ENCODE results near the gene TMEM30A. TPM values are rescaled to one million over a fixed set of nuclear protein-coding genes. Genes with fewer than 3 reads are reported as not detected.

The TMEM30A gene
- total RNA-seq, 1 donor from 2014 or later, result 118 TPM

DNA sequence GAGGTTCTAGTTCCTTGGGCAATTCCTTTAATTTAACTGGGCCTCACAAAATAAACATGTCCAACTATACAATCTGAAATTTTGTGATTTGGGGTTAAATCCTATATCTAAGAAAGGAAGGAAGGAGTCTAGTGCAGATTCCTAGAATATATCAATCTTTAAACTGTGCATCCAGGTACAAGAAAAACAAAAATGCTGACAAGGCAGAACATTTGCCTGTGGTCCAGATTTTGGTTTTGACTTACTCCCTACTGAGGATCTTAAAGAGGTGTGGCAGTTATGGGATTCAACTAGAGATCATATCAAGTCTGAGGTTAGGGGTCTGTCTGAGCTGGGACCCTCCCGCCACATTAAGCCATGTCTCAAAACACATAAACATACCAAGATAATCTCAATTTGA lies 23.3 kb downstream of the TMEM30A start:
- no peak overlapping the region for H3K4me3 ChIP-seq (ENCODE audit: low read depth, low read length)
- DNase-seq (ENCODE audit: low read depth) (no peak), FAIRE-seq (no peak)
- TF ChIP-seq, protein P1, sequence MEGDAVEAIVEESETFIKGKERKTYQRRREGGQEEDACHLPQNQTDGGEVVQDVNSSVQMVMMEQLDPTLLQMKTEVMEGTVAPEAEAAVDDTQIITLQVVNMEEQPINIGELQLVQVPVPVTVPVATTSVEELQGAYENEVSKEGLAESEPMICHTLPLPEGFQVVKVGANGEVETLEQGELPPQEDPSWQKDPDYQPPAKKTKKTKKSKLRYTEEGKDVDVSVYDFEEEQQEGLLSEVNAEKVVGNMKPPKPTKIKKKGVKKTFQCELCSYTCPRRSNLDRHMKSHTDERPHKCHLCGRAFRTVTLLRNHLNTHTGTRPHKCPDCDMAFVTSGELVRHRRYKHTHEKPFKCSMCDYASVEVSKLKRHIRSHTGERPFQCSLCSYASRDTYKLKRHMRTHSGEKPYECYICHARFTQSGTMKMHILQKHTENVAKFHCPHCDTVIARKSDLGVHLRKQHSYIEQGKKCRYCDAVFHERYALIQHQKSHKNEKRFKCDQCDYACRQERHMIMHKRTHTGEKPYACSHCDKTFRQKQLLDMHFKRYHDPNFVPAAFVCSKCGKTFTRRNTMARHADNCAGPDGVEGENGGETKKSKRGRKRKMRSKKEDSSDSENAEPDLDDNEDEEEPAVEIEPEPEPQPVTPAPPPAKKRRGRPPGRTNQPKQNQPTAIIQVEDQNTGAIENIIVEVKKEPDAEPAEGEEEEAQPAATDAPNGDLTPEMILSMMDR (IDR thresholded peaks at IDR 0.05; ENCODE audit: insufficient read depth, low read length, severe bottlenecking), result no peak
- H3K27me3 ChIP-seq (ENCODE audit: control insufficient read depth, insufficient read depth, low read length), result no peaks in the 10 kb centered on the region
- peaks cover 3% of the 10 kb centered on the region for H3K36me3 ChIP-seq (ENCODE audit: control insufficient read depth, insufficient read depth, low read length)

DNA sequence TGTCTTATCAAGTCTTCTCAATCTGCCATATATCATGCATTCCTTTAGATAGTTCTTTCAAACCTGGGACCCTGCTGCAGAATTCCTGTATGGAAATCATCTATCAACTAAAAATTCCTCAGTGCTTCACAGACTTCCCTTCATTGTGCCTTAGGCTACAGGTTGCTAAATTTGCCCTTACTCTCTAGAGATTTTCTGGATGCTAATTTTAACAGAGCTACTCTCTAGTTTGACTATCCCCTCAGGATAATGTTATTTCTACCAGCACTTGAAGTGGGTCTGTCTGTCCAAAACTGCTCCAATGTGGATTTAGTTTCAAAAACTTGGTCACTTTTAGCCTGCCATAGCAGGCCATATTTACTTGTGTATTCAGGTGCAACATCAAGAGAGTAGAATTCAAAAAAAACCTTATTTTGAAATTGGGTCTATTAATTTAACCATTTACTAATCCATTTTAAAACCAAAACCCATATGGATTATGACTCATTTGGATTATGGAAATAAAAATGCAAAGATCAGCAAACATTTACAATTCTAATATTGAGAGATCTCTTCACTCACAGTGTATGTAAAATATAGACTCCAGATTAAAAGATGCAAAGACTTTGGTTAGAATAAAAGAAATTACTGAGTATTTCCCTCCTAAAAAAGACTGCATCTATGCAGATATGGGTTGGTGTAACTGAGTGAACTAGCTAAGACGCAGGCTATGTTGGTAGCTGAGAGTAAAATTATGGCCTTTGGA lies 27.1 kb downstream of the TMEM30A start:
- TF ChIP-seq, protein P1 (IDR thresholded peaks at IDR 0.05; ENCODE audit: insufficient read depth, low read length, severe bottlenecking), result no peak
- H3K36me3 ChIP-seq (ENCODE audit: control insufficient read depth, insufficient read depth, low read length), result peaks cover 3% of the 10 kb centered on the region
- FAIRE-seq (no peak), DNase-seq (ENCODE audit: low read depth) (no peak)
- H3K4me3 ChIP-seq (ENCODE audit: low read depth, low read length), result no peak overlapping the region
- no peaks in the 10 kb centered on the region for H3K27me3 ChIP-seq (ENCODE audit: control insufficient read depth, insufficient read depth, low read length)

DNA sequence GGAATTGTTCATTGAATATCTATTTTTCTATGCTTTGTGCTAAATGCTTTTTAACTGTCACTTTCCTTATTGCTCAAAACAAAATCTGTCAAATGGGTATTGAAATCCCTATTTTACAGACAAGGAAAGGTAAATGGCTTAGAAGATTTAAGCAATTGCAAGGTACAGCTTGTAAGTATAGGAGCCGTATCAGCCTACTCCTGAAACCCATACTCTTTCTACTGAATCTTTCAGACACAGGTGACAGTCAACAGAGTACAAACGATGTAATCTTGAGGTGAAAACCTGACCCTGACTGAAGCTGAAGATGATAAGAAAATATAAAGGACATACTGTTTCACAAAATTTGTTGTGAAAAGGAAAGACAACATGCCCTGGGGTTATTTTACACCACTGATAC lies 34.0 kb downstream of the TMEM30A start:
- no peak overlapping the region for H3K4me3 ChIP-seq (ENCODE audit: low read depth, low read length)
- FAIRE-seq (no peak), DNase-seq (ENCODE audit: low read depth) (no peak)
- no peaks in the 10 kb centered on the region for H3K27me3 ChIP-seq (ENCODE audit: control insufficient read depth, insufficient read depth, low read length)
- no peaks in the 10 kb centered on the region for H3K36me3 ChIP-seq (ENCODE audit: control insufficient read depth, insufficient read depth, low read length)
- TF ChIP-seq, protein P1 (IDR thresholded peaks at IDR 0.05; ENCODE audit: insufficient read depth, low read length, severe bottlenecking), result no peak

DNA sequence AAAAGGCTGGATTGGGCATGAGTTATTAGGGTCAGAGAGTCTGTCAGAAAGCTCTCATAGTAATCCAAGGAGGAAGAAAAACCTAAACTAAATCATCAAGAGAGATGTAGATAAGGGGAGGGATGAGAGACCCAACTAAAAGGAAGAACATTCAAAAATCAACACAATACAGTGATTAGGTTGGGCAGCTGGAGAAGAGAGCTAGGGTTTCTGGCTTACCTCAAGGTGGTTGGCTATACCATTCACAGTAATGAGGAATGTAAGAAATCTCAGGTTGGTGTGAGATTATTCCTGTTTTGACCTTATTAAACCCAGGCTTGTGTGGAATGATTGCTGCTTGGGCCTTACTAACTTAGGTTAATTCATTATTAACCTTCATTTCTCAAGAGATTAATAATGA lies 34.8 kb downstream of the TMEM30A start:
- DNase-seq (ENCODE audit: low read depth) (no peak), FAIRE-seq (no peak)
- no peak overlapping the region for H3K4me3 ChIP-seq (ENCODE audit: low read depth, low read length)
- no peaks in the 10 kb centered on the region for H3K36me3 ChIP-seq (ENCODE audit: control insufficient read depth, insufficient read depth, low read length)
- TF ChIP-seq, protein P1 (IDR thresholded peaks at IDR 0.05; ENCODE audit: insufficient read depth, low read length, severe bottlenecking), result no peak
- no peaks in the 10 kb centered on the region for H3K27me3 ChIP-seq (ENCODE audit: control insufficient read depth, insufficient read depth, low read length)

DNA sequence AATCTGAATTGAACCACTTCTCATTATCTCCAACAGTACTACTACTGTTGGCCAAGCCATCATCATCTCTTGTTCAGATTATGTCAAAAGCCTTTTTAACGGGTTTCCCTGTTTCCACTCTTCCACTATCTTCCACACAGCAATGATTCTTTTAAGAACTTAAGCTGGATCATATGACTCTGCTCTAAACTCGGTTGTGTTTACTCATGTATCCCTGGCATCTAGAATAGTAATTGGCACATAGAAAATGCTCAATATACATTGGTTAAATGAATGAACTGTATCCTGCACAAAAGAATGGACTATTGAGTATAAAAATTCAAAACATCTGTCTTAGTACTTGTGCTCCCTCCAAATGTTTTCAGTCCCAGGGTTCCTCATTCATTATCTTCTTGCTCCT lies 38.2 kb downstream of the TMEM30A start:
- H3K4me3 ChIP-seq (ENCODE audit: low read depth, low read length), result no peak overlapping the region
- FAIRE-seq (no peak), DNase-seq (ENCODE audit: low read depth) (no peak)
- H3K27me3 ChIP-seq (ENCODE audit: control insufficient read depth, insufficient read depth, low read length), result no peaks in the 10 kb centered on the region
- TF ChIP-seq, protein P1 (IDR thresholded peaks at IDR 0.05; ENCODE audit: insufficient read depth, low read length, severe bottlenecking), result no peak
- H3K36me3 ChIP-seq (ENCODE audit: control insufficient read depth, insufficient read depth, low read length), result no peaks in the 10 kb centered on the region

Measured in bronchial epithelial cell (primary cell).